Islet of Langerhans (tissue), 1 donor: ENCODE measurements around the gene LOXL3.
"Not testable (repeated sequence)": the region's sequence is repeated elsewhere in the genome, so short reads cannot be mapped to it uniquely, and the experiment has no call there.

Experiments used
- FAIRE-seq: peaks from one replicate; lab custom pipeline; 2011; peaks lifted over from hg19 to GRCh38; lab: Jason Lieb, UNC

Gene LOXL3

DNA sequence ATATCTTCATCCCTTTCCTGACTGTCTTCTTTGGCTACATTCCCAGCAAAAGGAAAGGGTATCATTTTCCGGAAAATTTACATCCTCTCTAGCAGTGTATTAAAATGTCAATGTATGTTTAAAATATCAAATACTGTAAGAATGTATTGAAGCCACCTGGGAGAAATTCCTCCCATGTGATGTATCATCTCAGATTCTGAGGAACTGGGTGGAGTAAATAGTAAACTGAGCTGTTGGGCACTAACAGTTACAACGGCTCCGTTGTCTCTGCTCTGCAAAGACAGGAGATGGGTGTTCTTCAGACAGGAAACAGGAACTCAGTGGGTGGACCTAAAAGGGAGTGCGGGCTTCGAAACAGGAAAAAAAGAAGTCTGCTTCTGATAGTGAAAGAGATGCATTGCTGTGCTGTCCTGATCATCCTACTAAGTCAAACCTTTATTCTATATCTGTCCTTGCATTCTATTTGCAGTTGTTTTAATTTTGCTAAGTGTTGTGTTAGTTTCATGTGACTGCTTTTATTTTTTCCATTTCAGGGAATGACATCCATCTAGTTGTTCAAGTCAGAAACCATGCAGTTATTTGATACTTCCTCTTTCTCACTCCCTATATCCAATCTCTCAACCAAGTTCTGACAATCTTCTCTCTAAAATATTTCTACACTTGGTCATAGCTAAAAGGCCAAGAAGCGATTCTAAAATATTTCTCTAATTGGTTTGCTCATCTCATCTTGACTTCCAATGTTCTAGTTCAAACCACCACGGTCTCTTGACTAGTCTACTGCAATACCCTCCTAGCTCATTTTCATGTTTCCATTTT is 20.2 kb upstream of the LOXL3 start:
- FAIRE-seq, result no peak

DNA sequence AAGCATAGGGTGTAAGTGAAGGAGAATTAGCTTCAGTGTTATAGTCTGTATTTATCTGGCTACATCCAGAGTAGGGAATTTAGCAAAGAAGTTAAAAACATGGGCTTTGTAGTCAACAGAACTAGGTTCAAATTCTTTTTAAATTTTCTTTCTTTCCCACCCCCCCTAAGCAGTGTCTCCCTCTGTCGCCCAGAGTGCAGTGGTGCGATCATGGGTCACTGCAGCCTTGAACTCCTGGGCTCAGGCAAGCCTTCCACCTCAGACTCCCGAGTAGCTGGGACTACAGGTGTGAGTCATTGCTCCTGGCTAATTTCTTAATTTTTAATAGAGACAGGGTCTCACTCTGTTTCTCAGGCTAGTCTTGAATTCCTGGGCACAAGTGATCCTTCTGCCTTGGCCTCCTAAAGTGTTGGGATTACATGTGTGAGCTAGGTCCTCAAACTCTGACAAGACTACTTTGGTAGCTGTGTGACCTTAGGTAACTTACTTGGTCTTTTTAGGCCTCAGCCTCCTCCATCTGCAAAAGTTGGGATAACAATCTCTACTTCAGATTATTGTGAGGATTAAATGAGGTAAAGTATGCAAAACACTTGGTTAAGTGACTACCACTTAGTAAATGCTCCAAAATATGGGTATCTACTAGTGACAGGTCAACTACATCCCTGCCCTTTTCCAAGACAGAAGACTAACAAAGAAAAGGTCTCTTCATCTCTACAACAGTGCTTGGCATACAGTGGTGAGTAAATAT is 18.6 kb upstream of the LOXL3 start:
- FAIRE-seq, result no peak

DNA sequence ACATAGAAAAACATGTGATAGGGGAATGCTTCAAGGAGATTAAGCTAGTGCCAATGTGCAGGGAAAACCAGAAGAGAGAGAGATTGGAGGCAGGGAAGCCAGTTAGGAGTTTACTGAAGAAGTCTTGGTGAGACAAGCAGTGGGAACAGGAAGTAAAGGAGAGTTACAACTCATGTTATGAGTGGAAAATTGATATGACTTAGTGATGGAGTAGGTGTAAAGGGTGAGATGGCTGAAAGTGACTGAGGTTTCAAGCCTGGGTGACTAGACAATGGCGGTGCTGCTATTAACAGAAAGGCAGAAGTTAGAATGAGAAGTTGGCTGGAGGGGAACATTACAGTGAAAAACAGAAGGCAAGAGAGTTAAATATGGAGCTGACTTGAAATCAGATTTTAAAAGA is 17.3 kb upstream of the LOXL3 start:
- FAIRE-seq, result no peak

DNA sequence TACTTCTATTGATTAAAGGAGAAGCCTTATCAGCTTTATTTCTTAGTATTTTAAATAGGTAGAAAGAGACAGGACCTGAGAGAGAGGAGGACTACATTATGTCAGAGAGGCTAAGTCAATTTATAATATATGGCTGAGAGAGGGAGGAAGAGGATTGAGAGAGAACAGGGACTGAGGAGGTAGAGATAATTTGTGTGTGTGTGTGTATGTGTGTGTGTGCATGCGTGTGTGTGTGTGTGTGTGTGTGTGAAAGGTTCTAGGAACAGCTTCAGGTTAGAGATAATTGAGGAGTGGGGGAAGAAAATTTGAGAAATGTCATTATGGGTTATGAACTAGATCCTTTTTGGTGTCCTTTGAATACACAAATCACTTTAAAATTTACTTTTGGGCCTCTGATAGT is 15.9 kb upstream of the LOXL3 start:
- no peak for FAIRE-seq

DNA sequence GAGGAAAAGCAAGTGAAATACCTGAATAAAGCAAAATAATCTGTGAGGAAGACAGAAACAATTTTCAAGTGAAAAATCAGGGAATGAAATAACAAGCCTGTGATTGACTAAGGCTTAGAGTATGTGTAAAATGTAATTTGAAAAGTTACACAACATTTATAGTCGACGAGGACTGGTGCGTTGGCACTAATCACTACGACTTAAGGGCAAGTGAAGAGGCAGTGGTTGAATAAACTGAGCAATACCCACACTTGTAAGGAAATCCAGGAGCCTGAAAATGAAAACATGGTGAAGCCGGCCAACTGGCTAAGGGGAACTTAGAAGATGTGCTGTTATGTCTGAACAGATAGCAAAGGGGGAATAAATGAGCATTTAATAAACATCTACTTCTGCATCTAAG is 14.1 kb upstream of the LOXL3 start:
- FAIRE-seq, result no peak

DNA sequence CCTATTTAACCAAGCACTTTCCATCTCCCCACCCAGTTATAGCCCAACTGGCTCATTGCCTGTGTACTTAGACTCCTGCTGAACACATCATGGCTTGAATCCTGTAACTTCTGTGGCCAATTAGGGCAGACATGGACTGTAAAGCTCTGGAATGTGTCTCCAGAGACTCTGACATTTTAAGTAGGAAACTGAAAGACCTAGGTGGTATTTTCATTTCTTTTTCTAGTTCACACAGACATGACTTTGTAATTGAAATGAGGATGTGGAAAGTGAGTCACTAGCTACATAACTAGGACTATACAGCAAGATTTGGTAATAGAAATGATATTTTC is 13.0 kb upstream of the LOXL3 start:
- no peak for FAIRE-seq

DNA sequence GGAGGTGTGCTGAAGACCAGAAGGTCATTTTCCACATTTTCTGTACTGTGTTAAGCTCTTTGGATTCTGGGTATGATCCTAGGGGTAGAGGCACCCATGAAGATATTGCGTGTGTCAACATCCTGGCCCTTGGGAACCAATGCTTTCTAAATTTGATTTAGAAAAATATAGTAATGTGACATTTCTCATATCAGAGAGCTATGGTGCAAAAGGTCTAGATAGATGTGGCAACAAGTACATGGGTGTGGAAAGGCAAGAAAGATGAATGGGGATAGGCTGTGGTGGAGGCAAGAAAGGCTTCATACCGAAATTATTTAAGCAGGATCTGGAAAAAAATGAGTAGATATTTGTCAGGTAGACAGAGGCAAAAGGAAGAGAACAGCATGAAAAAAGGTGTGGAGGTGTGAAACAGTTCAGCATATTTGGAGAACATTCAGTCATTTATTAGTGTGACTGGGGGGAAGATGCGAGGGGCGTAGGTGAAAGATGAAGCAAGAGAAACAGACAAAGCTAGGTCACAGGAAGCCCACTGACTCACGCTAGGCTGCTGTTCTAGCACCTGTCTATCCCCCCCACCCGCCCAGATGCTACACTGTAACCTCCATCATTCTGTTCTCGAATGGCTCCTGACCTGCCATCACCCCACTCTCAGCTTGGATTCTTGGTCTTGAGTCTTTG is 12.5 kb upstream of the LOXL3 start:
- no peak for FAIRE-seq

DNA sequence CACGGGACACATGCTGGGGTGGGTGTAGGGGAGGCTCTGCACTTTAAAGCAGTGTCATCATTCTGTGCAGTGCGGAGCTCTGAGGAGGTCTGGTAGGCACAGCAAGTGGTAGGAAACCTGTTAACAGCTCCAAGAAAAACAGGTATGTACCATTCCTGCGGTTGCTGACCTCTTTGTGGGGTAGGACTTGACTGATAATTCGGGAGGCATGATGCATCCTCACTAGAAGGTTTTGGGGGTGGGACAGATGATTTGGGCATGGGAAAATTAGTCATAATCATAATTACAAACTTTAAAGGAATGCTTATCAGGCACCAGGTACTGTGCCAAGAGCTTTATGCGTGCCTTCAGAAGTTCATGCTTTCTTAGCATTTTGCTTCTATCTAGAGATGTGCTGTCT is 10.5 kb upstream of the LOXL3 start:
- no peak for FAIRE-seq

DNA sequence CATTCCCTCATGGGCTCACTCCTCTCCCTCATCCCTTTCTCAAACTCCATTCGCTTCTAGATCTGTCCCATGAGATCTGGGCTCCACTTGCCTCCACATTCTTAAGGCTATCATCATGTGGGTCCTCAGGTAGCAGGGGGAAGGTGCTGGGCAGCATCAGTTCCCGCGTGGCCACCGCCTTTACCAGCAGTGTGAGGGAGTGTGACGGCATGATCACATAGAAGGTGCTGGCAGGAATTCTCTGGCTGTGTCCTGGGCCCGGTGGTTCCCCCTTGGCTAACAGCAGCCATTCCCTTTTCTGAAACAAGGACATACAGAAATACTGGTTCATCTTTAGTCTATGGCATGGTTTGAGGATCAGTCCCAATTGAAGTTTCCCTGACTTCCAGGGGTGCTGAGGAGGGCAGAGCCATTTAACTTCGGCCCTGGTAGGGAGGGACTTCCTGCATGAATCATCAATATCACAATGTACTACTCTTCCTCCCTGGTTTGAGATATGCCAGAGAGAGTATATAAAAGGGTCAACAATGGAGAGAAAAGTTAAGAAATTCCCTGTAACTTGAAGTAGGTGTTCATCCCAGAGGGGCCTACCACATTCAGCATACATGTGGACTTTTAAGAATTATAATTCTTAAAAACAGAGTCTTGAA is 8.5 kb upstream of the LOXL3 start:
- no peak for FAIRE-seq

DNA sequence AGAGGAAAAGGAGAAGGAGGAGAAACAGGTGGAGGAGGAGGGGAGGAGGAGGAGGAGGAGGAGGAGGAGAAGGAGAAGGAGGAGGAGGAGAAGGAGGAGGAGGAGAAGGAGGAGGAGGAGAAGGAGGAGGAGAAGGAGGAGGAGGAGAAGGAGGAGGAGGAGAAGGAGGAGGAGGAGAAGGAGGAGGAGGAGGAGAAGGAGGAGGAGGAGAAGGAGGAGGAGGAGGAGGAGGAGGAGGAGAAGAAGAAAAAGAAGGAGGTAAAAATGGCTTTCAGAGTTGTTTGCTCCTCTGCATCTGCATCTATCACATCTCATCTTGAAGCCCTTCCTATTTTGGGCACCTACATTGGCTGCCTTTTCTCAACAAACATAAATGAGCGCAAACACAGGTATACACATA is 7.3 kb upstream of the LOXL3 start:
- not testable (repeated sequence) for FAIRE-seq

DNA sequence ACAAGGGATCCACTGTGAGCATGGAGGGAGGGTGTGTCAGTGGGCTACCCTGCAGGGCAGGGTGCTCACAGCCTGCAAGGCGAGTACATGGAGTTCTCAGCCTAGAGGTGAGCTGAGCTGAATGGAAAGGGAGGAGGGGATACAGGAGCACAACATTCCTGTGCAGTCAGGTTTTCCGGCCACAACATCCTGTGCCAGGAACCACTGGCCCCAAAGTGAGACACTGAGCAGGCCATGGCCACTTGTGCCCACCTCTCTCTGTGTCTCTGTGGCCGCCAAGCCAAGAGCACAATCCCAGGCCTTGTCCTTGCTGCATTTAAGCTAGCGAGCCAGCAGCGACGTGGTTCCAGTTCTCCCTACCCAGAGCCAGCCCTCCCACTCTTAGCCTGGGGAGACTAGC is 6.8 kb upstream of the LOXL3 start:
- no peak for FAIRE-seq

DNA sequence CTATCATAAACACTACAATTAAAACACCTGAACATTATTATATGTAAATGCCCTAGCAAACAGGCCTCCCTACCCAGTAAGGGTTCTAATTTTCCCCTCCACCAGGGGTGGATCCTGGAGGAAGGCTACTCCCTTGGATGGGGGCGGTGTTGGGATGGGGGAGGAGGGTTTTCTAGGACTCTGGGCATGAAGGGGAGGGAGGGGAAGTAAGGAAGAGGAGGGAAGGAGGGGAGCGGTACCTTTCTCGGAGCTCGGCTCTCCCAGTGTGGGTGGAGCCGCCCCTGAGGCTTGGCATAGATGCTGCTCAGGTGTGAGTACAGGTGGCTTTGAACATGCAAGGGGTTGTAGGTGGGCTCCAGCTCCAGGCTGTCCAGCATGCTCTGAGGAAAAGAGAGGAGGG is 6.2 kb upstream of the LOXL3 start:
- no peak for FAIRE-seq

DNA sequence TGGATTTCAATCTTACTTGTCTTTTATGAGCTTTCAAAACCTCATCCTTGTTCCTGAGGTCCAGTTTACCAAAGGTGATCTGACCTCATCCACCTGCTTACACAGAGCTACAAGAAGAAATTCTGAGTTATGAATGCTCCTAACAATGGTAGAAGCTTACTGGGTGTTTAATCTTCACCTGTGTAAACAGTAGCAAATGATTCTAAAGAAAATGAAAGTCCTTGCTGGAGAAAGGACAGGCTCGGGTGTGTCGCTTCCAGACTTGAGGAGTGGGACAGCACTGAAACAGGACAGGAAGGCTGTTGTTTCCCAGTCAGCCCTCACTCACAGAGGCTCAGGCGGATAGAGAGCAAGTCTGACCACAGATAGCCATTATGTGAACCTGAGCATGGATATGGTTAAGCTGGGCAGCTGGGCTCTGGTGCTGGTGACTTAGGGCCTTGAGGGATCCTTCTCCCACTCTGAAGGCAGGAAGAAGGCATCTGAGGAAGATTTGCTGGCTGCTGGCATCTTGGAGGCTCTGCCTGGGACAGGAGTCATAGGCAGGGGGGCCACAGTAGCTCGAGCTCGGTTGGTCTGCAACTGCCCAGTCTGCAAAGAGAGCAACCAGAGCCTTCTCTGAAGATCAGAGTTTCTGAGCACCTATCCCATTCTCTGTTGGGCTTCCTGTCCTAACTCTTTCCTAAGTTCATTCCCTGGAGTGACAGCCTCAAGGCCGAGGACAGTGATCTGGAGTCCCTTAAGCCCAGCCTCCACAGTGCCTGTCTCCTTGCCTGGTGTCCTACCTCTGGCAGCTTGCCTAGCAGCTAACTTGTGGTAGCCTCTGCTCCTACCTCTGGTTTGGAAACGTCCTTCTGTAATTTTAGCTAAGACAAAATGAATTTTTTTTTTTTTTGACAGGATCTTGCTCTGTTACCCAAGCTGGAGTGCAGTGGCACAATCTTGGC is 4.8 kb upstream of the LOXL3 start:
- no peak for FAIRE-seq

DNA sequence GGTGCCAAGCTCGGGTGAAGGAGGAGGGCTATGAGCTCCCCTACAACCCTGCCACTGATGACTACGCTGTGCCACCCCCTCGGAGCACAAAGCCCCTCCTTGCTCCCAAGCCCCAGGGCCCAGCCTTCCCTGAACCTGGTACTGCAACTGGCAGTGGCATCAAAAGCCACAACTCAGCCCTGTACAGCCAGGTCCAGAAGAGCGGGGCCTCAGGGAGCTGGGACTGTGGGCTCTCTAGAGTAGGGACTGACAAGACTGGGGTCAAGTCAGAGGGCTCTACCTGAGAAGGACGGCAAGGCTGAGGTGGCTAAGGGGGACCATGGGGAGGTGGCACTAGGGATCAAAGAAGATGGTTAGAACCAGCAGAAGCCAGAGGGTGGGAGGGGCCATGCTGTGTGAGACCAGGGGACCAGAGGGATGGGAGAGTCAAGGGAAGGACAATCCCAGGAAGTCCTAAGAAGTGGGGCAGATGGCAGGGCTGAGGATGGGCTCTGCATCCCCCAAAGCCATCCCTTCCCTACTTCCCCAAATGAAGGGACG is 3.2 kb upstream of the LOXL3 start:
- no peak for FAIRE-seq

DNA sequence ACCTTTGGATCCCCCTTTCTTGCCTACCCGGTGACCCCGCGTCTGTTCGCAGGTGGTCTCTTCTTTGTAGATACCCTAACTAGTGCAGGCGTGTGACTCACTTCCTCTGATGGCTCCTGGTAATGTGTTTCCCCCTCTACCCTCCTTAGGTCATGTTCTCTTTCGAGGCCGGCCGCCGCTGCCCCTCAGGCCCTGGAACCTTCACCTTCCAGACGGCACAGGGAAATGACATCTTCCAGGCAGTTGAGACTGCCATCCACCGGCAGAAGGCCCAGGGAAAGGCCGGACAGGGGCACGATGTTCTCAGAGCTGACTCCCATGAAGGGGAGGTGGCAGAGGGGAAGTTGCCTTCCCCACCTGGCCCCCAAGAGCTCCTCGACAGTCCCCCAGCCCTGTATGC is 2.4 kb upstream of the LOXL3 start:
- FAIRE-seq, result no peak

DNA sequence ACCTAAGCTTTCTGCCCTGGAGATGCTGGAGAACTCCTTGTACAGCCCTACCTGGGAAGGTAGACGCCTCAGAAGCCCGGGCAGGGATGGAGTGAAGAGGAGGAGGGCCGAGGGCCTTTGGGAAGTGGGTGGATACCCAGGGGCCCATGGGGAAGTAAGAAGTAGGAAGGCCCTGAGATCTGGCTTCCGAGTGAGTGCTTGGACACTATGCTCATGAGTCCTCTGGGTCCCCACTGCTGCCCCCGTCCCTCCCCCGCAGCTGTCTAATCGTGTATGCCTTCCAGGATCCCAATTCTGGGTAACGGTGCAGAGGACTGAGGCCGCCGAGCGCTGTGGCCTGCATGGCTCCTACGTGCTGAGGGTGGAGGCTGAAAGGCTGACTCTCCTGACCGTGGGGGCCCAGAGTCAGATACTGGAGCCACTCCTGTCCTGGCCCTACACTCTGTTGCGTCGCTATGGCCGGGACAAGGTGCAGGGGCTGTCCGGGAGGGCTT is 1.9 kb upstream of the LOXL3 start:
- no peak for FAIRE-seq

DNA sequence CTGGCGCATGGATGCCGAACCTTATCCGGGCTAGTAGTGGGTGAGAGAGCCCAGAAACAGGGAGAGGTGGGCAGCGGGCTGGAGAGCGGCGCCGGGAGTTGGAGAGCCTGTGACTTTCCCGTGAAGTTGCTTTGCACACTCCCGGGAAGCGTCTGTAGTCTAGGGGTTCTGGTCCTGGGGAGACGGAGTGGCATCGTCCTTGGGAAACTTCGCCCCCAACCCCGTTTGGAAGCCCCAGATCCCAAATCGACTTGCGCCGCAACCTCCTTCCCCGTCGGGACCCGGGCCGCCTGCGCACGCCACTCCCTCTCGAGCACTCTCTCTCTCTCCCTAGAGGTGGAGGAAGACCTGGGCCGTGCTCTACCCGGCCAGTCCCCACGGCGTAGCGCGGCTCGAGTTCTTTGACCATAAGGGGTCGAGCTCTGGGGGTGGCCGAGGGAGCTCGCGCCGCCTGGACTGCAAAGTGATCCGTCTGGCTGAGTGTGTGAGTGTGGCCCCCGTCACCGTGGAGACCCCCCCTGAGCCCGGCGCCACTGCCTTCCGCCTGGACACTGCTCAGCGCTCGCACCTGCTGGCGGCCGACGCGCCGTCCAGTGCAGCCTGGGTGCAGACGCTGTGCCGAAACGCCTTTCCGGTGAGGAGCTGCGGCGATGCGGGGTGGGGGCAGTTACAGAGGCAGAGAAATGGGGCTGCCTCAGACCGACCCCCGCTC is 1.2 kb upstream of the LOXL3 start:
- no peak for FAIRE-seq

DNA sequence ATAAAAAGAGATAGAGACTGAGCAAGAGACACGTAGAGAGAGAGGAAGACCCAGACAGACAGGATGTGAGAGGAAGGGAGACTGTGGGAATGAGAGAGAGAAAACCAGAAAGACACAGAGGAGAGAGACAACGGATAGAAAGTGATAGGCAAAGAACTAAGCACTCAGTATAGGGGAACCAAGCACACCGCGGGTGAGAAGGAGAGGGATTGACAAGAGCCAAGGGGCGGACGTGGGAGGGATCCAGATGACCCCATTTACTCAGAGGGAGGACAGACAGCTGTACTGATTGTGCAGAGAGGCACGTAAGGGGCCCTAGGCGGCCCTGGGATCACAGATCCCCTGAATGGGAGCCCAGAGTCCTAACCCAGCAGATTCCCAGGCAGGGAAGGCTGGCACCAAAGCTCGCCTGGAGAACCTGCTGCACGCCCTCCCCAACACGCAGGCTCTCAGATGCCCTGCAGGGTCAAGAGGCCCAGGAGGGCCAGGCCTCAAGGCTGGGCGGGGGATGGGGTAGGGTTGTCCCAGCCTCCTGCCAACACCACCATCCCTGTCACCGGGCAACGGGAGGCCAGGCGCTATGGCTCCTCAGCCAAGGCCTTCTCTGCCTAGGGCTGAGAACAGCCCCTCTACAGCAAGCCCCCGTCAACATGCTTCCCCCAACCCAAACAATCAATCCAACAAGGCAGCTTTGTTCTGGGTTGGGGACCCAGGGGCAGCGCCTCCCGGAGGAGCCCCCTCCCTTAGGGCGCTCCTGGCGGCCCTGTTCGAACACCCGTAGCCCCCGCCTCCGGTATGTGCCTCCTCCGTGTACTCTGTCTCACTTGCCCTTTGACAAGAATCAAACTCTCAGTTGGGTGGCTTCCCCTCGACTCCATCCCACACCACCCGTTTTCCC is 579 bp downstream of the LOXL3 start:
- no peak for FAIRE-seq
